HS-27A (cell line): ENCODE results near the gene HNRNPA2B1.
"Not testable (repeated sequence)": the region's sequence is repeated elsewhere in the genome, so short reads cannot be mapped to it uniquely, and the experiment has no call there.

ENCODE experiments used
- DNase-seq: peaks from one replicate; pipeline ENCODE4 v3.0.0-alpha.2; 2012; ENCODE audit warnings: low read depth, missing footprints

Gene HNRNPA2B1

DNA sequence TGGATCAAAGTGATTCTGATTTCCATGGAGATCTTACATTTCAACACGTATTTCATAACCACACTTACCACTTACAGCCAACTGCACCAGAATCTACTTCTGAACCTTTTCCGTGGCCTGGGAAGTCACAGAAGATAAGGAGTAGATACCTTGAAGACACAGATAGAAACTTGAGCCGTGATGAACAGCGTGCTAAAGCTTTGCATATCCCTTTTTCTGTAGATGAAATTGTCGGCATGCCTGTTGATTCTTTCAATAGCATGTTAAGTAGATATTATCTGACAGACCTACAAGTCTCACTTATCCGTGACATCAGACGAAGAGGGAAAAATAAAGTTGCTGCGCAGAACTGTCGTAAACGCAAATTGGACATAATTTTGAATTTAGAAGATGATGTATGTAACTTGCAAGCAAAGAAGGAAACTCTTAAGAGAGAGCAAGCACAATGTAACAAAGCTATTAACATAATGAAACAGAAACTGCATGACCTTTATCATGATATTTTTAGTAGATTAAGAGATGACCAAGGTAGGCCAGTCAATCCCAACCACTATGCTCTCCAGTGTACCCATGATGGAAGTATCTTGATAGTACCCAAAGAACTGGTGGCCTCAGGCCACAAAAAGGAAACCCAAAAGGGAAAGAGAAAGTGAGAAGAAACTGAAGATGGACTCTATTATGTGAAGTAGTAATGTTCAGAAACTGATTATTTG lies 15.3 kb downstream of the HNRNPA2B1 start:
- no peak for DNase-seq

GRCh38 chr7:26184281-26185101 lies 16.1 kb downstream of the HNRNPA2B1 start:
- DNase-seq: not testable (repeated sequence)

GRCh38 chr7:26183545-26184280 lies 16.8 kb downstream of the HNRNPA2B1 start:
- no peak for DNase-seq

DNA sequence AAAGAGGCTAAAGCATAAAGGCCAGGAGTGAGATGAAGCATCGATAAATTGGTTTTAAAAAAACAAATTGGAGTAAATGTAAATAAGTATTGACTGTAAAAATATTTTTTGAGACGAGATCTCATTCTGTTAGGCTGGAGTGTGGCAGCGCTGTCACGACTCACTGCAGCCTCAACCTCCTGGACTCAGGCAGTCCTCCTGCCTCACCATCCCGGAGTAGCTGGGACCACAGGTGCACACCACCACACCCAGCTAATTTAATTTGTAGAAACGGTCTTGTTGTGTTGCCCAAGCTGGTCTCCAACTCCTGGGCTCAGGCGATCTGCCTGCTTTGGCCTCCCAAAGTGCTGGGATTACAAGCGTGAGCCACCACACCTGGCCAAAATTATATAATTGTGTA lies 17.8 kb downstream of the HNRNPA2B1 start:
- no peak for DNase-seq

DNA sequence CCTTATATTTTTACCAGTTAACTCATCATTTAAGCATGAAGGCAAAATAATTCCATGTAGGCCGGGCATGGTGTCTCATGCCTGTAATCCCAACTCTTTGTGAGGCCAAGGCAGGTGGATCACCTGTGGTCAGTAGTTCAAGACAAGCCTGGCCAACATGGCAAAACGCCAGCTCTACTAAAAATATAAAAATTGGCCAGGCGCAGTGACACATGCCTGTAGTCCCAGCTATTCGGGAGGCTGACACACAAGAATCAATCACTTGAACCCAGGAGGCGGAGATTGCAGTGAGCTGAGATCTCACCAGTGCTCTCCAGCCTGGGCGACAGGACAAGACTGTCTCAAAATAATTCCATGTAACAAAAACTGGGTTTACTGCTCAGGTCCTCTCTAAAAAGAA lies 18.3 kb downstream of the HNRNPA2B1 start:
- no peak for DNase-seq

- no peak for DNase-seq
Measured at GRCh38 chr7:26181474-26182227, 18.9 kb downstream of the HNRNPA2B1 start.

- DNase-seq: no peak
Measured at GRCh38 chr7:26180792-26181198, 19.8 kb downstream of the HNRNPA2B1 start.

DNA sequence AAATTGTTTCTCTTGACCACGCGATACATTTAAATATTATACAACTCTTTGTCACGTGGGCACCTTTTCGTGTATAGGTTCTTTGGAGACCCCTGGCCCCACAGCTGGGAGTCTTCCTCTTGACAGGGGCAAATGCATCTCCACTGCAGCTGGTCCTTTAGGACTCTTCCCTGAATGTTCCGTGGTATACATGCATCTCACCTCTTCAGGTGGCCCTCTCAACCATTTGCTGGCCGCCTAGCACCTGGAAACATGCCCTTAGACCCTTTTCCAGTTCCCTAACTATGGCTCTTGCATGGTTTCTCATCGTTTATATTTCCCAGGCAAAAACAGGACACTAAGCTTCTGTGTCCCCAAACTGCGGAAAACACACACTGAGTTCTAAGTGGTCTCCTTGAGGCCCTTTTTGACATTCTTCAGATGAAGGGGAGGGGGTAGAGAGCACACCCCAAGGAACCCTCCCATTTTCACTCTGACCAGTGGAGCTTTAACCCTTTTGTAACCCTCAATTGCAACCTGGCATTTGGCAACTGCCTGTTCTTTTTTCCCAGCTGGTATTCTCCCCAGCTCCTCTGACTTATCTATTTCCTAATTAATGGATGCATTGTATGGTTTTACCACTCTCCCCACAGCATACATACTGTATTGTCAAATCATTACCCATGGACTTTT lies 20.6 kb downstream of the HNRNPA2B1 start:
- no peak for DNase-seq

- no peak for DNase-seq
Measured at GRCh38 chr7:26179422-26179821, 21.1 kb downstream of the HNRNPA2B1 start.

GRCh38 chr7:26178272-26178960 lies 22.1 kb downstream of the HNRNPA2B1 start:
- no peak for DNase-seq

- not testable (repeated sequence) for DNase-seq
Measured at GRCh38 chr7:26177269-26177668, 23.3 kb downstream of the HNRNPA2B1 start.

DNA sequence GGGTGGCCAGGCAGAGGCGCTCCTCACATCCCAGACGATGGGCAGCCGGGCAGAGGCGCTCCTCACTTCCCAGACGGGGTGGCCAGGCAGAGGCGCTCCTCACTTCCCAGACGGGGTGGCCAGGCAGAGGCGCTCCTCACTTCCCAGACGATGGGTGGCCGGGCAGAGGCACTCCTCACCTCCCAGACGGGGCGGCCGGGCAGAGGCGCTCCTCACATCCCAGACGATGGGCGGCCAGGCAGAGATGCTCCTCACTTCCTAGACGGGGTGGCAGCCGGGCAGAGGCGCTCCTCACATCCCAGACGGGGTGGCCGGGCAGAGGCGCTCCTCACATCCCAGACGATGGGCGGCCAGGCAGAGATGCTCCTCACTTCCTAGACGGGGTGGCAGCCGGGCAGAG lies 23.9 kb downstream of the HNRNPA2B1 start:
- DNase-seq: not testable (repeated sequence)

- DNase-seq: not testable (repeated sequence)
Measured at GRCh38 chr7:26175903-26176302, 24.6 kb downstream of the HNRNPA2B1 start.

DNA sequence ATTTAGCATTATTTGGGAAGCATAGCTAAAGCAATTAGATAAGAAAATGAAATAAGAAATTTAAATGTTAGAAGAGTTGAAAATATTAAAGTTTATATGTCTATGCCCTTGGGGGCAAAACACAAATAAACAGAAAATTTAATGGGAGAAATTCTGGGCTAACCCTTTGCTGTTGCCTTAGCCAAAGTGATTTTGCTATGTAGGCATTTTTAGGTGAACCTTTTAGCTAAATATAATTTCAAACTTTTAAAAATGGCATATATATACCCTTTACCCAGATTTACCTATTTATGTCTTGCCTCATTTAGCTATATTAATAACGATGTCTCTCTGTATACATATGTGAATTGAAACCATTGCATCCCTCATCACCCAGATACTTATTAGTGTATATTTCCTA lies 28.5 kb downstream of the HNRNPA2B1 start:
- DNase-seq: no peak

DNA sequence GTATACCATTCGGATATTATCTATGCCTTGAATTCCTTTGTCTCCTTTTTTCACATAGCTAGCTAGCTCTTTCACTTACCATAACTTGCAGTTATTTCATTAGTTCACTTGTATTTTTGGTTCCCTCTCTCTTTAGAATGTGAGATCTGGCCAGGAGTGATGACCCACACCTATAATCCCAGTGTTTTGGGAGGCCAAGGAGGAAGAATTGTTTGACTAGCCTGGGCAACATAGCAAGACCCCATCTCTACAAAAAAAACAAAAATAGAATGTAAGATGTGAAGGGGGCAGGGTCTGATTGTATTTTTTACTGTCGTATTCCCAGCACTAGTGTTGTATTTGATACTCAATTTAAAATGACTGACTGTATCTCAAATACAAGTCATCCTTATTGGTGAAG lies 28.9 kb downstream of the HNRNPA2B1 start:
- no peak for DNase-seq

- no peak for DNase-seq
Measured at GRCh38 chr7:26170663-26171062, 29.9 kb downstream of the HNRNPA2B1 start.

- DNase-seq: no peak
Measured at GRCh38 chr7:26169271-26169670, 31.3 kb downstream of the HNRNPA2B1 start.

GRCh38 chr7:26168458-26169023 lies 32.0 kb downstream of the HNRNPA2B1 start:
- no peak for DNase-seq

- no peak for DNase-seq
Measured at GRCh38 chr7:26167303-26167934, 33.1 kb downstream of the HNRNPA2B1 start.

DNA sequence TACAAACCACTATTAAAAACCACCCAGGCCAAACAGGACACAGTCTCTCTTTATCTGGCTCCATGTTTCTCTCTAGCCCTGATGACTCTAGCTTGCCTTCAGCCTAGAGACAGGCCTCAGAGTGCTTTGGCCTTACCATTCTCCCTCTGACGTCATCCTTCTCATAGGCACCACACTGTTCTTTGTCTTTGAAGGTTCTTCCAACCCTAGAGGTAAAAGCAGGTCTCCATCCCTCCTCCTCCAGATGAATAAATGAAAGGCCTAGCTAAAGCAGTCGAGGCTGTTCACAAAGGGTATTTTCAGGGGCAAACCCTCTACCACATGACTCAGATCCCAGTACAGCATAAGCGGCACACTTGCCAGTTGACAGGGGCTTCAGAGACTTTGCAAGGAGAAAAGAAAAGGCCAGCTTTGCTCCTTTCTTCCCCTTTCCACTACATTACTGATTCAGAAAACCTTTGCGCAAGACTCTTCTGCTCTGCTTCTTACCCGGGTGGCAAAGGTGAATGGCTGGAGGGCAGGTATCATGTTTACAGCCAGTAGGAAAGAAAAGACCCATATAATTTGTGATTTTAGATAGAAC lies 33.8 kb downstream of the HNRNPA2B1 start:
- no peak for DNase-seq
